ENCODE results near the gene XRCC6.
"Not testable (repeated sequence)": the region's sequence is repeated elsewhere in the genome, so short reads cannot be mapped to it uniquely, and the experiment has no call there.

Gene XRCC6

GRCh38 chr22:41620589-41621098 is 451 bp upstream of the XRCC6 start, which contains the start of gene DESI1:
DESI1 (minus strand) TSS chr22:41621043; CDS start chr22:41620839, 204 bp downstream.
- no peak within 1 kb of the TSS for H2BK120ac ChIP-seq (ENCODE audit: low read depth, low read length)
- no peaks in the 10 kb centered on the region for H3K27me3 ChIP-seq (ENCODE audit: control insufficient read depth in 1 of 2, insufficient read depth in 1 of 2, low read length in 2 of 2)
- peaks cover 3% of the 10 kb centered on the region for H3K4me1 ChIP-seq (ENCODE audit: control insufficient read depth, insufficient read depth, low read depth, low read length)
- peak within 1 kb of the TSS; percentile 82 to 94 for H3K4me3 ChIP-seq (ENCODE audit: insufficient read depth in 1 of 2, low read depth in 1 of 2, low read length in 2 of 2)
- peaks cover 5% of the 10 kb centered on the region for H3K79me1 ChIP-seq (replicated peaks; ENCODE audit: low read length, poor library complexity, severe bottlenecking)
- peak within 1 kb of the TSS; percentile 97 for H4K8ac ChIP-seq (ENCODE audit: low read length)
- peak within 1 kb of the TSS; percentile 87 for H3K27ac ChIP-seq (ENCODE audit: low read length, poor library complexity, severe bottlenecking)
- peaks cover 21 to 32% of the 10 kb centered on the region in 2 experiments for H3K36me3 ChIP-seq (ENCODE audit: control insufficient read depth in 1 of 2, insufficient read depth in 2 of 2, low read depth in 1 of 2, low read length in 2 of 2)
- no peak for DNase-seq
- H4K91ac ChIP-seq (ENCODE audit: low read length), result peak within 1 kb of the TSS; percentile 91
- WGBS, result 0% methylated on average over 36 of the region's 40 CpGs
- H2BK15ac ChIP-seq (ENCODE audit: low read depth, poor library complexity, severe bottlenecking), result peak within 1 kb of the TSS; percentile 34
- H3K18ac ChIP-seq (ENCODE audit: low read depth in 1 of 2, low read length in 2 of 2), result peak within 1 kb of the TSS; percentile 85 to 99
- H3K9ac ChIP-seq (ENCODE audit: low read length), result peak within 1 kb of the TSS; percentile 94
- H3K4ac ChIP-seq (ENCODE audit: low read depth in 1 of 2, low read length in 2 of 2), result peak within 1 kb of the TSS; percentile 66 to 71
- H3K23ac ChIP-seq (ENCODE audit: low read length in 2 of 2), result peak within 1 kb of the TSS in 1 of 2 experiments; percentile 54
- no peak within 1 kb of the TSS for H2AK5ac ChIP-seq (ENCODE audit: low read length, severe bottlenecking)
- peak within 1 kb of the TSS; percentile 84 for H2AFZ ChIP-seq (ENCODE audit: low read depth, low read length)
- peak within 1 kb of the TSS; percentile 68 for H2BK5ac ChIP-seq (ENCODE audit: low read depth, low read length, poor library complexity, severe bottlenecking)
- peak within 1 kb of the TSS in 1 of 2 experiments; percentile 100 for H3K14ac ChIP-seq (ENCODE audit: low read length in 2 of 2)
- no peaks in the 10 kb centered on the region for H3K9me3 ChIP-seq (ENCODE audit: control insufficient read depth, low read length)
- peak within 1 kb of the TSS; percentile 91 for H3K4me2 ChIP-seq (ENCODE audit: low read length, poor library complexity, severe bottlenecking)
- H2BK12ac ChIP-seq (ENCODE audit: low read length in 2 of 2), result peak within 1 kb of the TSS; percentile 7 to 29

DNA sequence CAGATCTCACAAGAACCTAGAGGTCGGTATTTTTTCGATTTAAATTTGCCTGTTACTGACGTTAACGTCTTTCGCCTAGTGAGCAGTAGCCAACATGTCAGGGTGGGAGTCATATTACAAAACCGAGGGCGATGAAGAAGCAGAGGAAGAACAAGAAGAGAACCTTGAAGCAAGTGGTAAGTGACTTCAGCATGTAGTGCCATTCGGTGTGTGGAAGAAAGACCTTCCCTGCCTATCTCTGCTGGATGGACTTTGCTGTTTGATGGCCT is 750 bp downstream of the XRCC6 start:
- Histone ChIP-seq H2BK15ac (ENCODE audit: low read depth, poor library complexity, severe bottlenecking) (no peak overlapping the region), H4K8ac (ENCODE audit: low read length) (no peak overlapping the region), H3K27me3 (ENCODE audit: control insufficient read depth in 1 of 2, insufficient read depth in 1 of 2, low read length in 2 of 2) (no peaks in the 10 kb centered on the region), H3K4ac (ENCODE audit: low read depth in 1 of 2, low read length in 2 of 2) (peak overlapping the region in 1 of 2 experiments; percentile 21), H3K14ac (ENCODE audit: low read length in 2 of 2) (no peak overlapping the region), H3K4me2 (ENCODE audit: low read length, poor library complexity, severe bottlenecking) (peak overlapping the region; percentile 83), H2AK5ac (ENCODE audit: low read length, severe bottlenecking) (no peak overlapping the region), H3K79me1 (replicated peaks; ENCODE audit: low read length, poor library complexity, severe bottlenecking) (peaks cover 5% of the 10 kb centered on the region), H2AFZ (ENCODE audit: low read depth, low read length) (no peak overlapping the region), H4K91ac (ENCODE audit: low read length) (no peak overlapping the region), H3K27ac (ENCODE audit: low read length, poor library complexity, severe bottlenecking) (peak overlapping the region; percentile 87), H3K4me3 (ENCODE audit: insufficient read depth in 1 of 2, low read depth in 1 of 2, low read length in 2 of 2) (peak overlapping the region; percentile 82 to 84), H3K9me3 (ENCODE audit: control insufficient read depth, low read length) (no peaks in the 10 kb centered on the region), H3K36me3 (ENCODE audit: control insufficient read depth in 1 of 2, insufficient read depth in 2 of 2, low read depth in 1 of 2, low read length in 2 of 2) (peaks cover 32 to 38% of the 10 kb centered on the region in 2 experiments), H3K23ac (ENCODE audit: low read length in 2 of 2) (no peak overlapping the region), H3K4me1 (ENCODE audit: control insufficient read depth, insufficient read depth, low read depth, low read length) (peaks cover 3% of the 10 kb centered on the region), H2BK120ac (ENCODE audit: low read depth, low read length) (no peak overlapping the region), H2BK12ac (ENCODE audit: low read length in 2 of 2) (no peak overlapping the region), H2BK5ac (ENCODE audit: low read depth, low read length, poor library complexity, severe bottlenecking) (no peak overlapping the region), H3K9ac (ENCODE audit: low read length) (peak overlapping the region; percentile 94), H3K18ac (ENCODE audit: low read depth in 1 of 2, low read length in 2 of 2) (peak overlapping the region in 1 of 2 experiments; percentile 50)
- 15% methylated on average over 8 of the region's 8 CpGs for WGBS
- no peak for DNase-seq

DNA sequence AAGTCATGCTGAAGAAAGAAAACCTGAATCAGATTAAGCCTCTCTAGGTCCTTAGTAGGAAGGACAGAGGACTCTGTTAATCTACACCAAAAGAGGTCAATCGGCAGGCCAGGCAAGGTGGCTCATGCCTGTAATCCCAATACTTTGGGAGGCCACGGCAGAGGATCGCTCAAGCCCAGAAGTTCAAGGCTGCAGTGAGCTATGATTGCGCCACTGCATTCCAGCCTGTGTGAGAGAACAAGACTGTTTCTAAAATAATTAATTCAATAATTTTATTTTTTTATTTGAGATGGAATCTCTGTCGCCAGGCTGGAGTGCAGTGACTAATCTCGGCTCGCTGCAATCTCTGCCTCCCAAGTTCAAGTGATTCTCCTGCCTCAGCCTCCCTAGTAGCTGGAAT is 4.5 kb downstream of the XRCC6 start:
- no peak overlapping the region for H3K14ac ChIP-seq (ENCODE audit: low read length in 2 of 2)
- no peak overlapping the region for H2BK5ac ChIP-seq (ENCODE audit: low read depth, low read length, poor library complexity, severe bottlenecking)
- H3K4ac ChIP-seq (ENCODE audit: low read depth in 1 of 2, low read length in 2 of 2), result no peak overlapping the region
- H3K23ac ChIP-seq (ENCODE audit: low read length in 2 of 2), result no peak overlapping the region
- no peaks in the 10 kb centered on the region for H3K27me3 ChIP-seq (ENCODE audit: control insufficient read depth in 1 of 2, insufficient read depth in 1 of 2, low read length in 2 of 2)
- H3K79me1 ChIP-seq (replicated peaks; ENCODE audit: low read length, poor library complexity, severe bottlenecking), result peaks cover 12% of the 10 kb centered on the region
- H3K4me3 ChIP-seq (ENCODE audit: insufficient read depth in 1 of 2, low read depth in 1 of 2, low read length in 2 of 2), result no peak overlapping the region
- no peak overlapping the region for H3K9ac ChIP-seq (ENCODE audit: low read length)
- H2BK15ac ChIP-seq (ENCODE audit: low read depth, poor library complexity, severe bottlenecking), result no peak overlapping the region
- no peaks in the 10 kb centered on the region for H3K4me1 ChIP-seq (ENCODE audit: control insufficient read depth, insufficient read depth, low read depth, low read length)
- no peak overlapping the region for H3K27ac ChIP-seq (ENCODE audit: low read length, poor library complexity, severe bottlenecking)
- peaks cover 58 to 69% of the 10 kb centered on the region in 2 experiments for H3K36me3 ChIP-seq (ENCODE audit: control insufficient read depth in 1 of 2, insufficient read depth in 2 of 2, low read depth in 1 of 2, low read length in 2 of 2)
- no peak overlapping the region for H3K18ac ChIP-seq (ENCODE audit: low read depth in 1 of 2, low read length in 2 of 2)
- H3K9me3 ChIP-seq (ENCODE audit: control insufficient read depth, low read length), result no peaks in the 10 kb centered on the region
- H4K91ac ChIP-seq (ENCODE audit: low read length), result no peak overlapping the region
- H2BK120ac ChIP-seq (ENCODE audit: low read depth, low read length), result no peak overlapping the region
- H2AFZ ChIP-seq (ENCODE audit: low read depth, low read length), result no peak overlapping the region
- no peak overlapping the region for H3K4me2 ChIP-seq (ENCODE audit: low read length, poor library complexity, severe bottlenecking)
- no peak overlapping the region for H4K8ac ChIP-seq (ENCODE audit: low read length)
- 96% methylated on average over 6 of the region's 7 CpGs for WGBS
- no peak overlapping the region for H2BK12ac ChIP-seq (ENCODE audit: low read length in 2 of 2)
- DNase-seq, result no peak
- H2AK5ac ChIP-seq (ENCODE audit: low read length, severe bottlenecking), result no peak overlapping the region

DNA sequence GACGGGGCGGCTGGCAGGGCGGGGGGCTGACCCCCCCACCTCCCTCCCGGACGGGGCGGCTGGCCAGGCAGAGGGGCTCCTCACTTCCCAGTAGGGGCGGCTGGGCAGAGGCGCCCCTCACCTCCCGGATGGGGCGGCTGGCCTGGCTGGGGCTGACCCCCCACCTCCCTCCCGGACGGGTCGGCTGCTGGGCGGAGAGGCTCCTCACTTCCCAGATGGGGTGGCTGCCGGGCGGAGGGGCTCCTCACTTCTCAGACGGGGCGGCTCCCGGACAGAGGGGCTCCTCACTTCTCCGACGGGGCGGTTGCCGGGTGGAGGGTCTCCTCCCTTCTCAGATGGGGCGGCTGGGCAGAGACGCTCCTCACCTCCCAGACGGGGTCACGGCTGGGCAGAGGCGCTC is 10.0 kb downstream of the XRCC6 start:
- H3K36me3 ChIP-seq (ENCODE audit: control insufficient read depth in 1 of 2, insufficient read depth in 2 of 2, low read depth in 1 of 2, low read length in 2 of 2), result peaks cover 59 to 73% of the 10 kb centered on the region in 2 experiments
- not testable (repeated sequence) for H3K4ac ChIP-seq (ENCODE audit: low read depth in 1 of 2, low read length in 2 of 2); DNase-seq; H4K91ac ChIP-seq (ENCODE audit: low read length); H2BK12ac ChIP-seq (ENCODE audit: low read length in 2 of 2); H3K79me1 ChIP-seq (replicated peaks; ENCODE audit: low read length, poor library complexity, severe bottlenecking); H2AFZ ChIP-seq (ENCODE audit: low read depth, low read length); H3K23ac ChIP-seq (ENCODE audit: low read length in 2 of 2); H3K4me1 ChIP-seq (ENCODE audit: control insufficient read depth, insufficient read depth, low read depth, low read length); H3K9ac ChIP-seq (ENCODE audit: low read length); H3K14ac ChIP-seq (ENCODE audit: low read length in 2 of 2); H3K27ac ChIP-seq (ENCODE audit: low read length, poor library complexity, severe bottlenecking); H2BK15ac ChIP-seq (ENCODE audit: low read depth, poor library complexity, severe bottlenecking); H3K9me3 ChIP-seq (ENCODE audit: control insufficient read depth, low read length); H3K4me3 ChIP-seq (ENCODE audit: insufficient read depth in 1 of 2, low read depth in 1 of 2, low read length in 2 of 2); H3K18ac ChIP-seq (ENCODE audit: low read depth in 1 of 2, low read length in 2 of 2); H3K27me3 ChIP-seq (ENCODE audit: control insufficient read depth in 1 of 2, insufficient read depth in 1 of 2, low read length in 2 of 2); H2BK120ac ChIP-seq (ENCODE audit: low read depth, low read length); H3K4me2 ChIP-seq (ENCODE audit: low read length, poor library complexity, severe bottlenecking); H2AK5ac ChIP-seq (ENCODE audit: low read length, severe bottlenecking); H4K8ac ChIP-seq (ENCODE audit: low read length); H2BK5ac ChIP-seq (ENCODE audit: low read depth, low read length, poor library complexity, severe bottlenecking)
- WGBS, result 99% methylated on average over 8 of the region's 28 CpGs

All from mesenchymal stem cell (in vitro differentiated cells and primary cell).